SK-N-DZ (cell line): ENCODE data around the gene MYO1C.
"Not testable (repeated sequence)": the region's sequence is repeated elsewhere in the genome, so short reads cannot be mapped to it uniquely, and the experiment has no call there.

ENCODE experiments used
- DNase-seq: peaks from one replicate; pipeline ENCODE4 v3.0.0-alpha.2; 2015; ENCODE audit warnings: low spot score

MYO1C gene

DNA sequence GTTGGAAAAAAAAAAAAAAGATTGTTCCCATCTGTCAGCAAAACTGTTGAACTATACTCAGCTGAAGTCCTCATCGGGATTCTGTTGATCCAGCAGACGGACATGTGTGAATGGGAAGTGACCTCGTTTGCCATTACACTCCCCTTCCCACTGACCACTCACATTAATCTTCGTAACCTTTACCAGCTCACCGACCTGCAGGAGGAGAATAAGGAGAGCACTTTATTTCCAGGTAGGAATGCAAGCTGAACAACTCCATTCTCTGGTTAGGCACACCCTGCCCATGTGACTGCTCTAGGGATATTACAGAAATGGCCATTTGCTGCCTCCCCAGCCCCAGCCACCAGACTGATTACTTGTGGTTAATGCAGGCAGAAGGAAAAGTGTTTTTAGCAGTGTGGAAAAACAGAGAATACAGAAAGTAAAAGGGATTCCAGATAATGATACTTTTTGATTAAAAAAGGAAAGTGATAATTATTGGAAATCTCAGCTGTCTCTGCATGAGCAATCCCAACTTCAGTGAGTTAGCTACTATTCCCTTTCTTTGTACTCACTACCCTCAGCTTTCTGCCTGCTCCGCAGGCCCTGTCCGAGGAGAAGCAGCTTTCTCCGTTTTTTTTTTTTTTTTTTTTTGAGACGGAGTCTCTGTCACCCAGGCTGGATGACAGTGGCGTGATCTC, 68.9 kb downstream of the MYO1C start:
- DNase-seq: no peak

DNA sequence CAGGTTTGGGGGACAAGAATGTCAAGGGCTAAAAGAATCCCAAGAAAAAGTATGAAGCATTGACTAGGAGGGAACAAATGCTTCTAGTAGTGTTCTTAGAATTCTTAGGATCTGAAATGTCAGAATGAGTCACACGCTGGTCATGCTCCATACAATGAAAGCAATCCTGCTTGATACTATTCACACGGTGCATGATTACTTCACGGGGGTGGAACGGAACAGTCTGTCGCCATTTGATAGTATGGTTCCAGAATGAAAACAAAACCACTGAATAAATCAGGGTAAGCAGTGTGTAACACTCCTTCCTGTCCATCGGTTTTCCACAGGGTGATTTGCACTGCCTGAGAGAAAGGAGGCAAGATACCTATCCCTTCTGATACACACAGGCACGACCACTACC, 69.6 kb downstream of the MYO1C start:
- no peak for DNase-seq

DNA sequence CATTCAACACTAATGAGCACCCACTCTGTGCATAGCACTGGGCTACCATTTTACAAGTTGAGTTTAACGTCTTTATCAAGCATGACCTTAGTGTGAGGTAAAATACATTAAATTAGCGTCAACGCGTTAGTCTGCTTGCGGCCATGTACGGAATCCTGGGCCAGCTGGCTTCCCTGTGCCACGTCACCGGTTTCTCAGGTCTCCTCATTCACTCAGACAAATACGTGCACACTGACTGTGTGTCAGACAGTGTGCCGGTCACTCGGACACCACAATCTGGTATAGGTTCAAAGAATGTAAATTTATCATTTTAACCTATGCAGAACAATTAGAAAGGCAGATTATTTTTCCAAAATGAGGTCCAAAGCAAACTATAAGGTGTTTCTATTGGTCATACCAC, 71.0 kb downstream of the MYO1C start:
- no peak for DNase-seq

DNA sequence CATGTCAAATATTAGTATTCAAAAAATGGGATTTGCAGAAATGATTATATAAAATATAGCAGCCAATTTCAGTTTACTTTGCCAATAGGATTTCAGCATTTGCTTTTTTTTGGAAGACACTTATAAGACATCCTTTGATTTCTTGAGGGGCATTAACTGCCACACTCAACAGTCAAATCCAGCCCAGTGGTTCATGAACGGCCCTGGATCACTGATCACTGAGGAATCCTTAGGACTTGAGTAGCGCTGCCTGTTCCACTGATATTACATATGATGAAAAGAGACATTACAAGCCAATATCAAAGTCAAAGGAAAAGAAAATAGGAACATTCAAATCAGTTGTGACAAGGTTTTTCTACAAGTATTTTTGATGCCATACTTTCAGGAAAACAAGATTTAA, 71.5 kb downstream of the MYO1C start:
- no peak for DNase-seq

DNA sequence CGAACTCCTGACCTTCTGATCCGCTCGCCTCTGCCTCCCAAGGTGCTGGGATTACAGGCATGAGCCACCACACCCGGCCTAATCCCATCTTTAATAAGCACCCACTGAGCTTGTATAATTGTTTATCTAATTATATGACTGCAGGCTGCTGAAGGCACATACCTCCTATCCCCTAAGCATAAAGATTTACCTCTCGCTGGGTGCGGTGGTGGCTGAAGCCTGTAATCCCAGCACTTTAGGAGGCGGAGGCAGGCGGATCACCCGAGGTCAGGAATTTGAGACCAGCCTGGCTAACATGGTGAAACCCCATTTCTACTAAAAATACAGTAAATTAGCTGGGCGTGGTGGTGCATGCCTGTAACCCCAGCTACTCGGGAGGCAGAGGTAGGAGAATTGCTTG, 72.3 kb downstream of the MYO1C start:
- DNase-seq: no peak

DNA sequence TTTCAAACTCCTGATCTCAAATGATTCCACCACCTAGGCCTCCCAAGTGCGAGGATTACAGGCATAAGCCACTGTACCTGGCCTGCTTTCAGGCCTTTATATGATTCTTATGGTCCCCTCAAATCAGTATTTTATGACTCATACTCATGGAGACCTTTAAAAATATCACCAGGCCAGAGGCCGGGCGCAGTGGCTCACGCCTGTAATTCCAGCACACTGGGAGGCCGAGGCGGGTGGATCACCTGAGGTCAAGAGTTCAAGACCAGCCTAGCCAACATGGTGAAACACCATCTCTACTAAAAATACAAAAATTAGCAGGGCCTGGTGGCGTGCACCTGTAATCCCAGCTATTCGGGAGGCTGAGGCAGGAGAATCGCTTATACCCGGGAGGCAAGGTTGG, 74.0 kb downstream of the MYO1C start:
- not testable (repeated sequence) for DNase-seq

DNA sequence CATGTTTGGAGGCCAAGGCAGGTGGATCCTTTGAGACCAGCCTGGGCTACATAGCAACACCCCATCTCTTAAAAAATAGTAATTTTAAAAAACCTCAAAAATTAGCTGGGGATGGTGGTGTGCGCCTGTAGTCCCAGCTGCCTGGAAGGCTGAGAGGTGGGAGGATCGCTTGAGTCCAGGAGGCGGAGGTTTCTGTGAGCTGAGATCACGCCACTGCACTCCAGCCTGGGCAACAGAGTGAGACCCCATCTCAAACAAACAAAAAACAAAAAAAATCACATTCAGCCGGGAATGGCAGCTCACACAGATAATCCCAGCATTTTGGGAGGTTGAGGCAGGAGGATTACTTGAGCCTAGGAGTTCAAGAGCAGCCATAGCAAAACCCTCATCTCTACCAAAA, 76.1 kb downstream of the MYO1C start:
- DNase-seq: no peak

DNA sequence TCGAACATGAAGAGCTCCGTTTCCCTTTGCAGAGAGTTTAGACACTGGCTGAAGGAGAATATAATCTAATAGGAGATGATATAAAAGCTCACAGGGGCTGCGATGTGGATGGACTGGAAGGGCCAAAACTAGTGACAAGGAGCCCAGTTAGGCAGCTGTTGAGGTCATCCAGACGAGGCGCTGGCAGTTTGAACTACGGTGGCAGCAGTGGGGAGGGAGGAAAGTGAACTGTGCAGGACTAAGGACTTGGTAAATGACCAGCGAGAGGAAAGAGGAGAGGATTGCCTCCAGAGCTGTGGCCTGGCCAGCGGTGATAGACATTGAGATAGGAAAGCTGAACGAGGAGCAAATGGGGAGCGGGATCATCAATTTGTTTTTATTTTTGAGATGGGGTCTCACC, 77.9 kb downstream of the MYO1C start:
- DNase-seq: no peak
